Ishikawa (cell line): ENCODE results near the gene CDR2L.

Source experiments
- CEBPB ChIP-seq: IDR thresholded peaks from 2 replicates; pipeline ENCODE4 v1.6.1; 2012
- CREB1 ChIP-seq: IDR thresholded peaks from 2 replicates; pipeline ENCODE4 v1.6.1; 2012; ENCODE audit warnings: low read depth
- EGR1 ChIP-seq: IDR thresholded peaks from 2 replicates; pipeline ENCODE4 v1.6.1; 2012
- EP300 ChIP-seq: IDR thresholded peaks from 2 replicates; pipeline ENCODE4 v1.6.1; 2012; ENCODE audit warnings: borderline replicate concordance
- FOXM1 ChIP-seq: IDR thresholded peaks from 2 replicates; pipeline ENCODE4 v1.6.1; 2012; ENCODE audit warnings: low read depth, borderline replicate concordance
- MAX ChIP-seq: IDR thresholded peaks from 2 replicates; pipeline ENCODE4 v1.6.1; 2012
- NFIC ChIP-seq: IDR thresholded peaks from 2 replicates; pipeline ENCODE4 v1.6.1; 2012
- RAD21 ChIP-seq: IDR thresholded peaks from 2 replicates; pipeline ENCODE4 v1.6.1; 2012; ENCODE audit warnings: low read depth
- REST ChIP-seq: IDR thresholded peaks from 2 replicates; pipeline ENCODE4 v1.6.1; 2012; ENCODE audit warnings: low read depth, mild to moderate bottlenecking
- TAF1 ChIP-seq: IDR thresholded peaks from 2 replicates; pipeline ENCODE4 v1.6.1; 2012; ENCODE audit warnings: low read depth, mild to moderate bottlenecking
- TCF12 ChIP-seq: IDR thresholded peaks from 2 replicates; pipeline ENCODE4 v1.6.1; 2012; ENCODE audit warnings: low read depth
- TEAD4 ChIP-seq: IDR thresholded peaks from 2 replicates; pipeline ENCODE4 v1.6.1; 2012
- USF1 ChIP-seq: IDR thresholded peaks from 2 replicates; pipeline ENCODE4 v1.6.1; 2012
- YY1 ChIP-seq: IDR thresholded peaks from 2 replicates; pipeline ENCODE4 v1.6.1; 2012; ENCODE audit warnings: low read depth
- ZBTB7A ChIP-seq: IDR thresholded peaks from 2 replicates; pipeline ENCODE4 v1.6.1; 2012; ENCODE audit warnings: low read depth

The CDR2L gene

GRCh38 chr17:75009139-75009724 lies 21.8 kb downstream of the CDR2L start:
- TF ChIP-seq TEAD4 (no peak), TCF12 (no peak), MAX (no peak), FOXM1 (no peak), TAF1 (no peak), CREB1 (no peak)

- no peak for TF ChIP-seq CEBPB
- peak; percentile 19; the same call in 1 of the 2 replicates for TF ChIP-seq RAD21
- TF ChIP-seq USF1: no peak
- TF ChIP-seq YY1: no peak
- no peak for TF ChIP-seq EGR1
These were observed 23.4 kb downstream of the CDR2L start for GRCh38 chr17:75010683-75011400.

- TF ChIP-seq ZBTB7A (no peak), YY1 (no peak), EP300 (no peak), MAX (peak; percentile 62), CEBPB (no peak), TAF1 (no peak), EGR1 (no peak), USF1 (peak; percentile 83), CREB1 (no peak), TCF12 (no peak), NFIC (no peak), TEAD4 (peak; percentile 39; the same call in 1 of the 2 replicates), FOXM1 (no peak), RAD21 (no peak), REST (no peak)
These were observed 24.1 kb downstream of the CDR2L start for GRCh38 chr17:75011401-75012095.

GRCh38 chr17:75012096-75012345 lies 24.6 kb downstream of the CDR2L start:
- TF ChIP-seq FOXM1 (no peak), USF1 (no peak), MAX (no peak), EGR1 (no peak), YY1 (no peak), TAF1 (no peak), ZBTB7A (no peak), REST (no peak), TCF12 (no peak), CREB1 (no peak), RAD21 (no peak)

GRCh38 chr17:75012346-75013091 lies 25.1 kb downstream of the CDR2L start, which contains the start of gene MRPL58:
Gene MRPL58 (plus strand): TSS chr17:75012670. CDS start chr17:75012687, 17 bp downstream.
- TF ChIP-seq TAF1: peak; percentile 100
- TF ChIP-seq EP300: no peak
- peak; percentile 38; the same call in 1 of the 2 replicates for TF ChIP-seq CREB1
- TF ChIP-seq NFIC: peak; percentile 66
- TF ChIP-seq MAX: peak; percentile 71; the same call in 1 of the 2 replicates
- TF ChIP-seq FOXM1: peak; percentile 54; the same call in 1 of the 2 replicates
- TF ChIP-seq TCF12: peak; percentile 80
- peak; percentile 97 for TF ChIP-seq YY1
- peak; percentile 10; the same call in 1 of the 2 replicates for TF ChIP-seq REST
- TF ChIP-seq USF1: peak; percentile 74
- peak; percentile 24; the same call in 1 of the 2 replicates for TF ChIP-seq TEAD4
- TF ChIP-seq EGR1: peak; percentile 59; the same call in 1 of the 2 replicates
- peak; percentile 40; the same call in 1 of the 2 replicates for TF ChIP-seq RAD21
- peak; percentile 65; the same call in 1 of the 2 replicates for TF ChIP-seq ZBTB7A
- no peak for TF ChIP-seq CEBPB
